GM18511 (cell line): ENCODE data around the gene TTC23L.
"Not testable (repeated sequence)": the region's sequence is repeated elsewhere in the genome, so short reads cannot be mapped to it uniquely, and the experiment has no call there.

ENCODE experiments used
- ATAC-seq: cut with Tn5 transposase; IDR thresholded peaks from one replicate; pipeline ENCODE4 v1.9.1; 2021; ENCODE audit warnings: mild to moderate bottlenecking, moderate library complexity; ENCODE audit not compliant: unreplicated experiment

TTC23L gene

GRCh38 chr5:34916518-34916917 lies 77.6 kb downstream of the TTC23L start:
- no peak for ATAC-seq

GRCh38 chr5:34918025-34918424 lies 79.1 kb downstream of the TTC23L start:
- ATAC-seq = no peak

GRCh38 chr5:34919077-34919476 lies 80.1 kb downstream of the TTC23L start:
- ATAC-seq = no peak

- not testable (repeated sequence) for ATAC-seq
Measured at GRCh38 chr5:34923256-34923655, 84.3 kb downstream of the TTC23L start.

GRCh38 chr5:34923694-34924461 lies 84.9 kb downstream of the TTC23L start:
- no peak for ATAC-seq

GRCh38 chr5:34924462-34924765 lies 85.5 kb downstream of the TTC23L start:
- ATAC-seq = no peak

- ATAC-seq = no peak
Measured at GRCh38 chr5:34926318-34926888, 87.4 kb downstream of the TTC23L start.

GRCh38 chr5:34927785-34928184 lies 88.8 kb downstream of the TTC23L start:
- no peak for ATAC-seq

- no peak for ATAC-seq
Measured at GRCh38 chr5:34928267-34928666, 89.3 kb downstream of the TTC23L start.

GRCh38 chr5:34929134-34929719 lies 90.3 kb downstream of the TTC23L start, which contains the start of gene DNAJC21:
DNAJC21 (plus strand) TSS chr5:34929559; CDS start chr5:34929820, 261 bp downstream.
- peak; percentile 88 for ATAC-seq

GRCh38 chr5:34929720-34930461 lies 90.9 kb downstream of the TTC23L start:
- peak; percentile 77 for ATAC-seq

- no peak for ATAC-seq
Measured at GRCh38 chr5:34930462-34930844, 91.5 kb downstream of the TTC23L start.

- no peak for ATAC-seq
Measured at GRCh38 chr5:34930870-34931269, 91.9 kb downstream of the TTC23L start.

- ATAC-seq = no peak
Measured at GRCh38 chr5:34932947-34933346, 94.0 kb downstream of the TTC23L start.

- ATAC-seq = no peak
Measured at GRCh38 chr5:34941936-34942335, 103.0 kb downstream of the TTC23L start.

GRCh38 chr5:34944044-34944443 lies 105.1 kb downstream of the TTC23L start:
- no peak for ATAC-seq

- ATAC-seq = no peak
Measured at GRCh38 chr5:34944460-34945047, 105.6 kb downstream of the TTC23L start.
